Omental fat pad (tissue), 4 donors: ENCODE measurements around the gene TAOK2. TPM values are rescaled to one million over a fixed set of nuclear protein-coding genes. Genes with fewer than 3 reads are reported as not detected.

Experiments
- ATAC-seq: fragments of 150-250 bp; one replicate; pipeline ENCODE4 v1.9.1; 2016; ENCODE audit warnings: mild to moderate bottlenecking, moderate library complexity; ENCODE audit not compliant: low FRiP score
- DNase-seq: peaks from one replicate; pipeline ENCODE4 v3.0.0-alpha.2; 2019; ENCODE audit warnings: low spot score
- CTCF ChIP-seq, 3 donors: fragments of 450-650 bp; IDR thresholded peaks; one replicate each; pipeline ENCODE4 v1.5.1; 2016 to 2017; ENCODE audit warnings: antibody characterized with exemption in 3 of 3, mild to moderate bottlenecking in 3 of 3, moderate library complexity in 2 of 3
- total RNA-seq, 4 donors: library from RNA; depleted of rRNA; stranded (reverse); fragments of >200 nt; gene quantifications; one replicate each; pipeline ENCODE4 v1.1.0, GENCODE V29; 2016

TAOK2 gene
- total RNA-seq, 4 donors from 2014 or later, result 25.1 to 90.0 (median 43.2) TPM

DNA sequence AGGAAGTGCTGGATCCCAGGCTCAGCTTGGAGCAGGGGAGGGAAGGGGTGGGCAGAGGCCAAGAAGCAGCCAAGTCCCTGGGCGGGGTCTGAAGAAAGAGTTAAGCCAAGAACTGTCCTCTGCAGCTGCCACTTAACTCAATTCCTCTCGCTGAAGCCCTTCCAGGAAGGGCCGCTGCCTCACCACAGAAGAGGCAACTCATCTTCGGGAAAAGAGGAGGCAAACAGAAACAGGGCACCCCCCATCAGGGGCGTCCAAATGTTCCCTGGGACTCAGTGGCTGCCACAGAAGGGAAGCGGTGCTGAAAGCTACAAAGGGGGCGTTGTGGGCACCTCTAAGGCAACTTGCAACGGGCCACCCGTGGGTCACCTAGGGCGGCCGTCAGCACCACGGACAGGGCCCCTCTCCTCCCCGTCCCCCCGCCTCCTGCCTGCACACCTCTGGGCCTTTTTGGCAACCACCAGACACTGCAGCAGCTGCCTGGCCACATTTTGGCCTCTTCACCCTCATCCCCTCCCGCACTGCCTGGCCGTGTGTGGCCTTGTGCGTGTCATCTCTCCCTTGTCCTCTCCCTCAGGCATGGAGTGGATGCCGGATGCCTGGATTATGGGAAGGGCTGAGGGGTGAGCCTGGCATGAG lies 54.9 kb downstream of the TAOK2 start:
- TF ChIP-seq CTCF (IDR thresholded peaks at IDR 0.05), result no peak
- DNase-seq (no peak), ATAC-seq (no peak)

- DNase-seq (no peak), ATAC-seq (no peak)
- TF ChIP-seq CTCF (IDR thresholded peaks at IDR 0.05), result no peak
Observed at GRCh38 chr16:30030011-30030685, 56.5 kb downstream of the TAOK2 start.

DNA sequence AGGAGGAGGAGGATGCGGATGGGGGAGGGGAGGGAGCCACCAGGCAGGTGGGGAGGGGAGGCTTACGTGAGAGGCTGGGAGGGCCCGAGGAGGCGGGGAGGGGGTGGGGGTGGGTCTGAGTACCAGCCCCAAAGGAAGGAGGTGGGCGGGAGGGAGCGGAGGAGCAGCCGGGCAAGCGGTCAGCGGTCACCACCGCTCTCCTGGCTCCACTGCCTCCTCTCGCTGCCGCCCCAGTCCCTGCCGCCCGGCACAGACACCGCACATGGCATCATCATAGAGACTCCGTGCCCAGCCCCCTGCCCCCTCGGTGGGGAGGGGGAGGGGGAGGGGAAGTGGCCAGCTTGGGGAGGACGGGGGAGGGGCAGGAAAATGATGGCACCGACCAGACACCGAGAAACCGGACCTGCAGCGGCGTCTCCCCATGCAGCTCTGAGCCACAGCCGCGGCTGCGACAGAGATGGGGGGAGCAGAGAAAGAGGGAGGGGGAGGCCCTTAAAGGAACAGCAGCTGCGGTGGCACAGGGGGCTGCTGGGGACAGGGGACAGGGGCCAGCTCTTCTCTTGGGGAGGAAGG lies 57.3 kb downstream of the TAOK2 start, which contains the start of gene TLCD3B:
Gene TLCD3B (minus strand): TSS at position 431 of the 573 bp plus-strand sequence. CDS start 744 bp downstream, outside the sequence.
- DNase-seq (no peak), ATAC-seq (no peak)
- TF ChIP-seq CTCF (IDR thresholded peaks at IDR 0.05), result no peak

- no peak for ATAC-seq
- DNase-seq, result no peak
- no peak for TF ChIP-seq CTCF (IDR thresholded peaks at IDR 0.05)
Observed at GRCh38 chr16:30031477-30031918, 57.8 kb downstream of the TAOK2 start.

- DNase-seq, result no peak
- no peak for ATAC-seq
- TF ChIP-seq CTCF (IDR thresholded peaks at IDR 0.05), result peak in 2 of 3 donors; percentile 13 to 32
Observed at GRCh38 chr16:30032083-30032819, 58.6 kb downstream of the TAOK2 start.

DNA sequence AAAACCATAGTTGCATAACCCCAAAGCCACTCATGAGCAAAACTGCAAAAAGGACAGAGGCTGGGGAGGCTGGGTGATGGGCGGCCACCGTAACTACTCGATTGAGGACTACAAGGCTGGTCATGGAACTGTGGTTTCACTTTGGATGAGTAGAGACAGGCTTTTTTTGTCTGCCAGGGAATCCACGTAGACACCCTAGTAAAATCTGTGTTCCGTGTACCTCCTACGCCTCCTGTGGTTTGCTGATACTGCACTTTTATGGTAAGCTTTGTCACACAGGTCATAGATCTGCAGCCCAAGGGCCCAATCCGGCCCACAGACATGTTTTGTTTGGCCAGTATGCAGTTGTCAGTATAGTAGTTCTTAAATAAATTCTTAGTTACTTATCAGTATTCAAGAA lies 59.6 kb downstream of the TAOK2 start:
- no peak for ATAC-seq
- no peak for TF ChIP-seq CTCF (IDR thresholded peaks at IDR 0.05)
- DNase-seq, result no peak
